GM13976 (cell line): Measurements from ENCODE around the gene BRAT1.

Experiments used
- DNase-seq: peaks from one replicate; pipeline ENCODE4 v3.0.0; 2012; ENCODE audit warnings: low spot score
- CTCF ChIP-seq: IDR thresholded peaks from 2 replicates; pipeline ENCODE4 v1.5.1; 2012; ENCODE audit warnings: borderline replicate concordance, mild to moderate bottlenecking; ENCODE audit not compliant: insufficient read depth; ENCODE audit errors: extremely low read depth, missing control alignments, control extremely low read depth
- in situ Hi-C: fragments of 300-500 bp; cut with MboI; formaldehyde crosslinking; loops from one replicate; pipeline ENCODE4 v1.12.0; 2022; ENCODE audit warnings: low sequenced_read_pairs, mixed read lengths, inconsistent platforms; ENCODE audit not compliant: unreplicated experiment

BRAT1 gene

DNA sequence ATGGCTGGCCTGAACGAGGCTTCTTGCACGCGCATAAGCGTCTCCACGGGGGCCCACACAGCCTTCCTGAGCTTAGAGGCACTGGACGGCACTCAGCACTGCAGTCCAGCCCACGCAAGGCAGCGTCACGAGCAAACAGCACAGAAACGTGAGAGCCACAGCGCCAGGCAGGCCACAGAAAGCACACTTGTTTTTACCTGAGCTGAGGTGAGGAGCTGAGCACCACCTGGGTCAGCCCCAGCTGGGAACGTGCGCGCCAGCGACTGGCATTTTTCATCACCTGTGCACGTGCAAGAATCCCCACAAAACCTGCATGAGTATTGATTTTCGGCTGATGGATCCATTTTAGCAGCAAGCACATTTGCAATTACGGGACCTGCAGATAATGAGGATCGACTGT lies 30.1 kb upstream of the BRAT1 start:
- DNase-seq = no peak
- in situ Hi-C loops = no loop called here
- TF ChIP-seq CTCF = no peak

DNA sequence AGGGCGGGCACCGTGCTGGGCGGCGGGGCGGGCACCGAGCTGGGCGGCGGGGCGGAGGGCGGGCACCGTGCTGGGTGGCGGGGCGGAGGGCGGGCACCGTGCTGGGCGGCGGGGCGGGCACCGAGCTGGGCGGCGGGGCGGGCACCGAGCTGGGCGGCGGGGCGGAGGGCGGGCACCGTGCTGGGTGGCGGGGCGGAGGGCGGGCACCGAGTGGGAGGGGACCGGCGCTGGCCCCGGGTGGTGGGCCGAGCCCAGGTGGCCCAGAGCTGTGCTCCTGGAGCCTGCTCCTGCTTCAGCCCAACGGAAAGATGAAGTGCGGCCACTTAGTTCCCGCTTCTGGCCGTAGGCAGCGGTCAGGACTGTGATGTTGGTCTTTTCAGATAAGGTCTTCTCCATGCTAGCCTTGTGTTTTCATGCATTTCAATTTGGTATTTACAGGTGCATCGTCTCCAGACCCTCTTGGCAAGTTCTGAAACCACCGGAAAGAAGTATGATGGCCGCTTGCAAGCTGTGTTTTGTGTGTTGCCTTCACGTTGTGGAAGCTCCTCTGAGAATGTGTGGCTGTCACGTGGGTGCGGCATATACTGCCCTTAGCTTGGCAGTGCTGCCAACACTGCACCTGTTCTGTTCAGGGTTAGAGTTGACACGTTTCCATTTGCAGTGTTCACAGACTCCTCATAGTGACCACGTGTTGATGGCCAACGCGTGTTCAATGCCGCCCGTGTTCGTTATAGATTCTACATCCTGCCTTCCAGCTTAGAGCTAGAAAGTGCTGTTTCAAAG lies 28.7 kb upstream of the BRAT1 start:
- TF ChIP-seq CTCF = no peak
- DNase-seq = no peak
- in situ Hi-C loops = no loop called here

DNA sequence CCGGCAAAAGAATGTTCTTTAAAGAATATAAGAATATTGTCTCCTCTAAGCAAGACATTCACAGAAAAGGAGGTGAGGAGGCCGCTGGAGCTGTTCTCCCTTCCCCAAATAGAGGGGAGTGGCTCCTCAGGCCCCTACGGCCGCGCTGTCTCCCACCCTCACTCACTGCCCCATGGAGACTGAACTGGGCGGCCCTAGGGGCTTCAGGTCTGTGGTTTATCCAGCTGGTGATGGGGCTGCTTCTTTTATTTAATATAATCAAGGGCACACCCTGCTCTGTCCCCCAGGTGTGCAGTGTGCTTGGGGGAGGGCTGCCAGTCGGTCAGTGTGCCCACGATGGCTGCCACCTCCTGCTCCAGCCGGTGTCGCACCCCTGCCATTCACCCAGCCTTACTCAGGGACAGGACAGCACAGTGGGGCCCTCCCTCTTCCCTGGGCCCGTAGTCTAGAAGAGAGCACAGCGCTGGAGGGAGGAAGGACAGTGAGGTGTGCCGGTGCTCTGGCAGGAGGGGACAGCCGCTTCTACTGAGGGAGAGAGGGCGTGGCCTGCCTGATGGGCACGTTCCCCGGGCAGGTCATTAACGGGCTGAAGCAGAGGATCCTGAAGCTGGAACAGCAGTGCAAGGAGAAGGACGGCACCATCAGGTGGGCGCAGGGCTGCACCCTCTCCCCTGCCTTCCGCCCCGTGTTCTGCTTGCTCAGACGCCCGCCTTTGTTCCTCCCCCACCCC lies 26.8 kb upstream of the BRAT1 start:
- in situ Hi-C loops = no loop called here
- no peak for DNase-seq
- TF ChIP-seq CTCF = no peak

DNA sequence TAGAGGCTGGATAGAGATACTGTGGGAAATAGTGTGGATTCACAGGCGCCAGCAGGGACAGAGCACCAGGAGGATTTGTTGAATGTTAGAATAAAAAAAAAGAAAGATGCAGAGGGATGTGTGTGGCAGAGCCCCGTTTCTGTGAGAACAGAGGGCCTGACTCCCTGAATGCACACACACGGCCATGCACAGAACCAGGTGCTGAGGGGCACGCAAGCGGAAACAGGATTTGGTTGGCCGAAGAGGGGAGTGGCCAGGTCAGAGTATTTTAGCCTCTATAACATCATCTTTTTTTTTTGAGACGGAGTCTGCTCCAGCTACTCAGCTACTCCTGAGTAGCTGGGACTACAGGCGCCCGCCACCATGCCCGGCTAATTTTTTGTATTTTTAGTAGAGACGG lies 25.3 kb upstream of the BRAT1 start:
- no peak for TF ChIP-seq CTCF
- DNase-seq = no peak
- in situ Hi-C loops = no loop called here

DNA sequence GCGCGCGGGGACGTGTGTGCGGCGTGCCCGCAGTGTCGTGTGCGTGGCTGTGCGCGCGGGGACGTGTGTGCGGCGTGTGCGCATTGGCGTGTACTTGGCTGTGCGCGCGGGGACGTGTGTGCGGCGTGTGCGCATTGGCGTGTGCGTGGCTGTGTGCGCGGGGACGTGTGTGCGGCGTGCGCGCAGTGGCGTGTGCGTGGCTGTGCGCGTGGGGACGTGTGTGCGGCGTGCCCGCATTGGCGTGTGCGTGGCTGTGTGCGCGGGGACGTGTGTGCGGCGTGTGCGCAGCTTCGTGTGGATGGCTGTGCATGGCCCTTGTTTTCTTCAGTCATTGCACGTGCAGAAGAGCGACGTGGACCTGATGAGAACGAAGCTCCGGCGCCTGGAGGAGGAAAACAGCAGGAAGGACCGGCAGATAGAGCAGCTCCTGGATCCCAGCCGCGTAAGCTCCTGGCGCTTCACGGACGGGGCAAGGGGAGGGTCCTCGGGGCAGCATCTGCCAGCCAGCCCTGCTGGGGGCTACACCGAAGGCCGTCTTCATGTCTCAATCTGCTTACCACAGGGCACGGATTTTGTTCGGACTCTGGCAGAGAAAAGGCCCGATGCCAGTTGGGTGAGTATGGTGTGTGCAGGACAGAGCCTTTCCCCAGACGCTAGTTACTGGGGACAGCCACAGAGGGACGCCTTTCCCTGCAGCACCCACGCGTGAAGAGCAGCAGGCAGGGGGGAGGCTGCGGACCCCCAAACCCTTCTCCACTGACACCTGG lies 22.8 kb upstream of the BRAT1 start:
- no peak for TF ChIP-seq CTCF
- DNase-seq = no peak
- in situ Hi-C loops = no loop called here

DNA sequence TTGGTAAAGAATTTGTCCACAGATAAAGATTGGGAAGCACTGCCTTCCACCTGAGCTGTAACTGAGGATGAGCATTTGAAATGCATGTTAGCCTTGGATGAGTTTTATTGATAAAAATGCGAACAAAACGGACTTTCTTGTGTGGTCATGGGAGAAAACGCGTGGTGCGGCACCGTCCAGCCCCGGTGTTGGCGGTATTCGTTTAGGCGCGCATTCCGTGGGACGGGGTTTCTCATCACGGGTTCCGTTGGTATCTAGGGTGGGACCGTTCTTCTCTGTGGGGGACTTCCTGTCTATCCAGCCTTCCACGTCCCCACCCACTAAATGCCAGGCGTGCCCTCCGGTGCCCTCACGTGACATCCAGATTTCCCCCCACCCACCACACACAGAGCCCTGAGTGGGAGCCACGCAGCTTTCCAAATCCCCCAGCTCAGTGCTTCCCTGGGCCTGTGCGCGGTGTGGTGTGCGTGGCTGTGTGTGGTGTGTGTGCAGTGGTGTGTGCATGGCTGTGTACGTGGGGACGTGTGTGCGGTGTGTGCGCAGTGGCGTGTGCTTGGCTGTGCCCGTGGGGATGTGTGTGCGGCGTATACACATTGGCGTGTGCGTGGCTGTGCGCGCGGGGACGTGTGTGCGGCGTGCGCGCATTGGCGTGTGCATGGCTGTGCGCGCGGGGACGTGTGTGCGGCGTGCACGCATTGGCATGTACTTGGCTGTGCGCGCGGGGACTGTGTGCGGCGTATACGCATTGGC lies 21.6 kb upstream of the BRAT1 start:
- no peak for TF ChIP-seq CTCF
- in situ Hi-C loops = no loop called here
- no peak for DNase-seq
